Measurements from ENCODE around the gene OXLD1. TPM values are rescaled to one million over a fixed set of nuclear protein-coding genes. Genes with fewer than 3 reads are reported as not detected.
A peak's percentile ranks its signal among the peaks of the same experiment; 100 is the strongest.

Gene OXLD1
- total RNA-seq, 6 donors from 2014 or later, result 32.2 to 46.7 (median 38.5) TPM

- H3K36me3 ChIP-seq, result peaks cover 52 to 100% (median 100%) of the 10 kb centered on the region in 4 donors
- 92 to 95% methylated on average over 10 to 17 of the region's 18 CpGs for WGBS, 2 donors
- no peaks in the 10 kb centered on the region for H3K27me3 ChIP-seq
- H3K4me1 ChIP-seq, result peaks cover 0 to 5% (median under 1%) of the 10 kb centered on the region in 4 donors
- H3K4me3 ChIP-seq, result no peak overlapping the region
- no peak for TF ChIP-seq CTCF (IDR thresholded peaks at IDR 0.05)
- TF ChIP-seq POLR2A (IDR thresholded peaks at IDR 0.05), result no peak
- no peak for TF ChIP-seq EP300 (IDR thresholded peaks at IDR 0.05)
- TF ChIP-seq POLR2AphosphoS5 (IDR thresholded peaks at IDR 0.05), result no peak
- DNase-seq (peak in 1 of 2 donors; percentile 71), ATAC-seq (ENCODE audit: low FRiP score in 2 of 2) (no peak)
- no peak overlapping the region for H3K27ac ChIP-seq
- no peaks in the 10 kb centered on the region for H3K9me3 ChIP-seq
Measured at GRCh38 chr17:81691196-81691595, 24.8 kb upstream of the OXLD1 start.

GRCh38 chr17:81690549-81690948 lies 24.1 kb upstream of the OXLD1 start:
- WGBS, 2 donors, result 89 to 97% methylated on average over 5 to 17 of the region's 17 CpGs
- H3K27me3 ChIP-seq, result no peaks in the 10 kb centered on the region
- peaks cover 51 to 100% (median 97%) of the 10 kb centered on the region in 4 donors for H3K36me3 ChIP-seq
- DNase-seq (peak in 1 of 2 donors; percentile 72), ATAC-seq (ENCODE audit: low FRiP score in 2 of 2) (no peak)
- TF ChIP-seq EP300 (IDR thresholded peaks at IDR 0.05) (no peak), POLR2A (IDR thresholded peaks at IDR 0.05) (no peak), POLR2AphosphoS5 (IDR thresholded peaks at IDR 0.05) (no peak), CTCF (IDR thresholded peaks at IDR 0.05) (no peak)
- H3K9me3 ChIP-seq, result no peaks in the 10 kb centered on the region
- H3K27ac ChIP-seq, result no peak overlapping the region
- no peak overlapping the region for H3K4me3 ChIP-seq
- peaks cover 2 to 9% (median 6%) of the 10 kb centered on the region in 4 donors for H3K4me1 ChIP-seq

- no peak for ATAC-seq (ENCODE audit: low FRiP score in 2 of 2)
- peaks cover 7 to 14% (median 11%) of the 10 kb centered on the region in 4 donors for H3K4me1 ChIP-seq
- no peaks in the 10 kb centered on the region for H3K9me3 ChIP-seq
- no peak overlapping the region for H3K27ac ChIP-seq
- WGBS, 2 donors, result 90 to 94% methylated on average over 15 to 17 of the region's 18 CpGs
- peaks cover 48 to 98% (median 93%) of the 10 kb centered on the region in 4 donors for H3K36me3 ChIP-seq
- TF ChIP-seq EP300 (IDR thresholded peaks at IDR 0.05) (no peak), CTCF (IDR thresholded peaks at IDR 0.05) (no peak), POLR2A (IDR thresholded peaks at IDR 0.05) (no peak), POLR2AphosphoS5 (IDR thresholded peaks at IDR 0.05) (no peak)
- H3K27me3 ChIP-seq, result no peaks in the 10 kb centered on the region
- no peak overlapping the region for H3K4me3 ChIP-seq
- DNase-seq, result no peak
Measured at GRCh38 chr17:81690066-81690465, 23.7 kb upstream of the OXLD1 start.

- DNase-seq, result no peak
- Histone ChIP-seq H3K27me3 (no peaks in the 10 kb centered on the region), H3K36me3 (peaks cover 36 to 83% (median 79%) of the 10 kb centered on the region in 4 donors), H3K4me3 (no peak overlapping the region), H3K4me1 (peaks cover 14 to 22% (median 19%) of the 10 kb centered on the region in 4 donors), H3K9me3 (no peaks in the 10 kb centered on the region), H3K27ac (no peak overlapping the region)
- TF ChIP-seq POLR2A (IDR thresholded peaks at IDR 0.05) (no peak), EP300 (IDR thresholded peaks at IDR 0.05) (no peak), CTCF (IDR thresholded peaks at IDR 0.05) (no peak), POLR2AphosphoS5 (IDR thresholded peaks at IDR 0.05) (no peak)
- ATAC-seq (ENCODE audit: low FRiP score in 2 of 2), result no peak
- 92% methylated on average over 11 to 14 of the region's 14 CpGs for WGBS, 2 donors
Measured at GRCh38 chr17:81688616-81689015, 22.2 kb upstream of the OXLD1 start.
